Adipose tissue (tissue), 3 donors: ENCODE data around the gene TARBP2. TPM values are rescaled to one million over a fixed set of nuclear protein-coding genes. Genes with fewer than 3 reads are reported as not detected.
"Not testable (repeated sequence)": the region's sequence is repeated elsewhere in the genome, so short reads cannot be mapped to it uniquely, and the experiment has no call there.

ENCODE experiments used
- H3K27ac ChIP-seq: one replicate; pipeline ENCODE4 v1.5.1; 2013; ENCODE audit warnings: low read depth, low read length
- WGBS, 3 donors: extraction: QIAGEN DNeasy Blood & Tissue Kit; methylation state at CpG; one replicate each; pipeline ENCODE4 v1.1.7; 2013; 5-methylcytosine and 5-hydroxymethylcytosine counted together
- polyA plus RNA-seq, 3 donors: library from polyadenylated mRNA; stranded (reverse); fragments of 200-250 nt; gene quantifications; one replicate each; pipeline ENCODE4 v1.2.3, GENCODE V29; 2013
- donor health status: healthy with polysubstance abuse.
- donor health status: Bipolar disorder and iron deficiency.
- donor health status: healthy.

The TARBP2 gene
- polyA plus RNA-seq, 3 donors: 19.0 to 28.0 (median 19.7) TPM

GRCh38 chr12:53532524-53533445, 31.7 kb downstream of the TARBP2 start:
- H3K27ac ChIP-seq: no peak overlapping the region
- 71 to 90% (median 75%) methylated on average over 7 of the region's 7 CpGs for WGBS, 3 donors

GRCh38 chr12:53533471-53533870, 32.4 kb downstream of the TARBP2 start:
- whole genome bisulfite sequencing, 3 donors: 68 to 79% (median 76%) methylated on average over 2 of the region's 2 CpGs
- H3K27ac ChIP-seq: no peak overlapping the region

- no peak overlapping the region for H3K27ac ChIP-seq
- 89 to 96% (median 90%) methylated on average over 3 of the region's 3 CpGs for WGBS, 3 donors
These were observed 35.9 kb downstream of the TARBP2 start for GRCh38 chr12:53536962-53537361.

GRCh38 chr12:53538209-53538689, 37.2 kb downstream of the TARBP2 start:
- no peak overlapping the region for H3K27ac ChIP-seq
- WGBS, 3 donors: 7 to 22% (median 9%) methylated on average over 1 of the region's 1 CpG

GRCh38 chr12:53539526-53539925, 38.4 kb downstream of the TARBP2 start:
- H3K27ac ChIP-seq: no peak overlapping the region
- 94 to 96% (median 95%) methylated on average over 3 of the region's 3 CpGs for WGBS, 3 donors

GRCh38 chr12:53543539-53543938, 42.5 kb downstream of the TARBP2 start:
- H3K27ac ChIP-seq: no peak overlapping the region
- WGBS, 3 donors: 25 to 29% (median 26%) methylated on average over 5 of the region's 5 CpGs

GRCh38 chr12:53548354-53548753, 47.3 kb downstream of the TARBP2 start:
- H3K27ac ChIP-seq: not testable (repeated sequence)
- WGBS, 3 donors: 96 to 97% (median 96%) methylated on average over 6 of the region's 6 CpGs

- H3K27ac ChIP-seq: not testable (repeated sequence)
- WGBS, 3 donors: 94 to 99% (median 97%) methylated on average over 8 of the region's 8 CpGs
These were observed 49.0 kb downstream of the TARBP2 start for GRCh38 chr12:53550131-53550530.

- 79 to 92% (median 92%) methylated on average over 1 of the region's 1 CpG for WGBS, 3 donors
- no peak overlapping the region for H3K27ac ChIP-seq
These were observed 49.5 kb downstream of the TARBP2 start for GRCh38 chr12:53550595-53550994.

GRCh38 chr12:53551889-53552291, 50.8 kb downstream of the TARBP2 start:
- 91 to 95% (median 94%) methylated on average over 2 of the region's 2 CpGs for WGBS, 3 donors
- no peak overlapping the region for H3K27ac ChIP-seq

- 84 to 91% (median 90%) methylated on average over 13 to 14 of the region's 14 CpGs for WGBS, 3 donors
- no peak overlapping the region for H3K27ac ChIP-seq
These were observed 51.6 kb downstream of the TARBP2 start for GRCh38 chr12:53552361-53553327.

Other genes starting within 250 kb of the TARBP2 start
- gene ESPL1, start 233.0 kb upstream of the TARBP2 start, polyA plus RNA-seq: under 1 TPM; 0.08 to 0.55 (median 0.45) TPM
- 1,000 to 10,000 TPM in 1 of 3 donors, 100 to 1,000 TPM in 2; 478 to 1,510 (median 796) TPM for gene PFDN5, start 205.7 kb upstream of the TARBP2 start, polyA plus RNA-seq
- gene MYG1, start 201.6 kb upstream of the TARBP2 start, polyA plus RNA-seq: 10 to 100 TPM; 56.1 to 77.2 (median 56.9) TPM
- gene AAAS, start 179.7 kb upstream of the TARBP2 start, polyA plus RNA-seq: 10 to 100 TPM; 29.4 to 34.1 (median 33.6) TPM
- not detected for gene SP7, start 164.9 kb upstream of the TARBP2 start, polyA plus RNA-seq
- gene SP1, start 121.1 kb upstream of the TARBP2 start, polyA plus RNA-seq: 10 to 100 TPM; 13.5 to 24.2 (median 14.6) TPM
- 1 to 10 TPM in 1 of 3 donors, under 1 TPM in 2; 0.10 to 1.6 (median 0.67) TPM for gene AMHR2, start 77.4 kb upstream of the TARBP2 start, polyA plus RNA-seq
- 100 to 1,000 TPM in 2 of 3 donors, 10 to 100 TPM in 1; 82.1 to 179 (median 162) TPM for gene PRR13, start 59.5 kb upstream of the TARBP2 start, polyA plus RNA-seq
- gene PCBP2, start 49.2 kb upstream of the TARBP2 start, polyA plus RNA-seq: 100 to 1,000 TPM; 428 to 505 (median 439) TPM
- 10 to 100 TPM in 1 of 3 donors, 1 to 10 TPM in 2; 4.6 to 23.1 (median 8.6) TPM for gene MAP3K12, start 1.8 kb upstream of the TARBP2 start, polyA plus RNA-seq
- 1 to 10 TPM in 1 of 3 donors, under 1 TPM in 1, not detected in 1; 0.21 to 2.6 TPM for gene NPFF, start 6.2 kb downstream of the TARBP2 start, polyA plus RNA-seq
- gene ATF7, start 125.1 kb downstream of the TARBP2 start, polyA plus RNA-seq: 10 to 100 TPM in 2 of 3 donors, 1 to 10 TPM in 1; 9.5 to 35.0 (median 25.7) TPM
- 100 to 1,000 TPM; 273 to 423 (median 415) TPM for gene ATP5MC2, start 174.8 kb downstream of the TARBP2 start, polyA plus RNA-seq
- gene CALCOCO1, start 226.2 kb downstream of the TARBP2 start, polyA plus RNA-seq: 100 to 1,000 TPM in 2 of 3 donors, 10 to 100 TPM in 1; 82.7 to 149 (median 116) TPM